ENCODE results near the gene NTRK2.

DNA sequence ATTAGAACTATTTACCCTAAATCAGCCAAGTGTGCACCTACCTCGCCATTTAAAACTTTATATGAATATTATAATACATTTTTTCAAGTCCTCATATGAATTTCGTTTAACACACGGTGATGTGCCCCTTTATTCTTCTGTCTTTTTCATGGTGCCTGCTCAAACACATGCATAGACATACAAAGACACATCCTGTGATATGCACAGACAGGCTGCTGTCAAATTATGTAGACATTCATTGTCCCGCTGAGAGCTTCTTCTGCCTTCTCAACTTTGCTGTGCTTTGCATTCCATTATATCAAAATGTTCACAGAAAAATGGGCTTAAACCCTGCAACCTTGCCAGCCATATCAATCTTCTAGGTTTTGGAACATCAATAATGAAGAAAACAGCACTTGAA is 193.8 kb downstream of the NTRK2 start:
- TF ChIP-seq, protein P1, sequence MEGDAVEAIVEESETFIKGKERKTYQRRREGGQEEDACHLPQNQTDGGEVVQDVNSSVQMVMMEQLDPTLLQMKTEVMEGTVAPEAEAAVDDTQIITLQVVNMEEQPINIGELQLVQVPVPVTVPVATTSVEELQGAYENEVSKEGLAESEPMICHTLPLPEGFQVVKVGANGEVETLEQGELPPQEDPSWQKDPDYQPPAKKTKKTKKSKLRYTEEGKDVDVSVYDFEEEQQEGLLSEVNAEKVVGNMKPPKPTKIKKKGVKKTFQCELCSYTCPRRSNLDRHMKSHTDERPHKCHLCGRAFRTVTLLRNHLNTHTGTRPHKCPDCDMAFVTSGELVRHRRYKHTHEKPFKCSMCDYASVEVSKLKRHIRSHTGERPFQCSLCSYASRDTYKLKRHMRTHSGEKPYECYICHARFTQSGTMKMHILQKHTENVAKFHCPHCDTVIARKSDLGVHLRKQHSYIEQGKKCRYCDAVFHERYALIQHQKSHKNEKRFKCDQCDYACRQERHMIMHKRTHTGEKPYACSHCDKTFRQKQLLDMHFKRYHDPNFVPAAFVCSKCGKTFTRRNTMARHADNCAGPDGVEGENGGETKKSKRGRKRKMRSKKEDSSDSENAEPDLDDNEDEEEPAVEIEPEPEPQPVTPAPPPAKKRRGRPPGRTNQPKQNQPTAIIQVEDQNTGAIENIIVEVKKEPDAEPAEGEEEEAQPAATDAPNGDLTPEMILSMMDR (IDR thresholded peaks at IDR 0.05), result no peak
- no peak for TF ChIP-seq POLR2A (IDR thresholded peaks at IDR 0.05)
- TF ChIP-seq POLR2AphosphoS5 (IDR thresholded peaks at IDR 0.05; ENCODE audit: insufficient read depth in 1 of 2, low read depth in 1 of 2), result no peak

Data from vagina (tissue), 2 donors.